Measurements from ENCODE around the gene FRMD4A. TPM values are rescaled to one million over a fixed set of nuclear protein-coding genes. Genes with fewer than 3 reads are reported as not detected.

FRMD4A gene
- total RNA-seq, 1 donor from 2014 or later: 33.3 TPM

DNA sequence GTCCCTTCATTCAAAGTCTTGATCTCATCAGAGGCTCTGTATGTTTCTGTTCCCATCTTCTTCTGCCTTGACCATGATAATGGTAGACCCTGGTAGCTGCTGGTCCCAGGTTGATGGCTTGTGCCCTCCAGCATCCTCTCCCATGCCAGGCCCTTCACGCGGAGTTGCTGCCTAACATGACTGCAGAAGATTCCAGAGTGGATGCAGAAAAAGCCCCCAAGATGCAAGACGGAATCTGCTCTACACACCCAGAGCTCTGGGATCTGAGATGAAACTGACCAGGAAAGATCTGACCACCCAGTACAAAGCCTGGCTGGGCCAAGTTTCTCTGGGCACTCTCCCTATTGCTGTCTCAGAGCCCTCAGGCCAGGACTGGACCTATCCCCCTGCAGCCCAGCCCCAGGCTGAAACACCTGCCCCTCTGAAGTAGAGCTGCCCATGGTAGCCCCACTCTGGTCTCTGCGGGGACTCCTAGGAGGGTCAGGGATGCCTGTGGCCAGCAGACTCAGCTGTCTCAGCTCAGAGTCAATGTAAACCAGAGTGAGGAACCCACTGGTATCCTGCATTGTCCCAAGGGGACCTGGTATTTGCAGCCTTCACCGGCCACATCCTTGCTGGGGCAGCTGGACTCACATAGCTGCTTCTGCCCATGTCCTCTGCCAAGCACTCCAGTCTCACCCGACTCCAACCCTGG lies 9.5 kb upstream of the FRMD4A start:
- DNase-seq: no peak

DNA sequence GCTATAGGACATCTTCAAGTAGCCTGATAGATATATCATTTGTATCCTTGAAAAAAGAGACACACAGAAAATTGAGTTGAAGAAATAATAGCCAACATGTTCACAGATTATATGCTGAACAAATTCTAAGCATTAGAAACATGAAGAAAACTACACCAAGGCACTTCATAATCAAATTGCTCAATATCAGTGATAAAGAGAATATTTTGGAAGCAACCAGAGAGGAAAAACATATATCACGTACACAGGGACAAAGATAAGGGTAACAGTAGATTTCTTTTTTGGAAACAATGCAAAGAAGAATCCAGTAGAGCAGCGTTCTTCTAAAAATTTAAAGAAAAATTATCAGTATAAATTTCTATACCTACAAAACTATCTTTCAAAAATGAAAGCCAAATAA lies 6.0 kb upstream of the FRMD4A start:
- DNase-seq: no peak

DNA sequence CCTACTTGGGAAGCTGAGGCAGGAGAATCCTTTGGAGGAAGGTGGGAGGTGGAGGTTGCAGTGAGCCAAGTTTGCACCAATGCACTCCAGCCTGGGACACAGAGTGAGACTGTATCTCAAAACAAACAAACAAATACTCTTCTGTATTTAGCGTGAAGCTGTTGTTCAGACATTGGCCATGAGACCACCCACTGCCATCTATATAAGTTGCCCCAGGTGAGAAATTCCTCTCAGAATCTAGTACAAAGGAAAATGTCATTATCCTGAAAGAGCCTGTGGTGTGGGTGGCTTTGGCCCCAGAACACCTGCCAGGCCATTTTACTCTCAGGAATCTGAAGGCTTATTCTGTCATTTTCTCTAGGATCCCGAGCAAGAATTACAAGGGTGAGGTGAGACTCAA lies 4.0 kb upstream of the FRMD4A start:
- DNase-seq: no peak

DNA sequence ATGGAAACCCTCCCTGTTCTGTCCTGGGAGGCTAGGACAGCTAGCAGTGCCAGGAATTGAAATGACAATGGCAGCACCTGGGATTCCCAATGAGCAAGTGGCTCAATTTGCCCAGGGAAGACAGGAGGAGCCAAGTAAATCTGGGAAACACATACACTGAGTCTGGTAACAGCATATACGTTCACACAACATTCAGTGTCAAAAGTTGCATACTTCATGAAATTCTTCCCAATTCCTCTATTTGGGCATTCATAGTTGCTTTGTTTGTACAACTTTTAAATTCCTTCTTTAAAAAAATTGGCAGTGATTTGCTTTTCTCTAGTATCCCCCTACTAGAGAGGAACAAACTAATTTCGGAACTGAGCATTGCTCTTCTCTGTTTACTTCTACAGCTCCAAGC lies 2.9 kb upstream of the FRMD4A start:
- no peak for DNase-seq

DNA sequence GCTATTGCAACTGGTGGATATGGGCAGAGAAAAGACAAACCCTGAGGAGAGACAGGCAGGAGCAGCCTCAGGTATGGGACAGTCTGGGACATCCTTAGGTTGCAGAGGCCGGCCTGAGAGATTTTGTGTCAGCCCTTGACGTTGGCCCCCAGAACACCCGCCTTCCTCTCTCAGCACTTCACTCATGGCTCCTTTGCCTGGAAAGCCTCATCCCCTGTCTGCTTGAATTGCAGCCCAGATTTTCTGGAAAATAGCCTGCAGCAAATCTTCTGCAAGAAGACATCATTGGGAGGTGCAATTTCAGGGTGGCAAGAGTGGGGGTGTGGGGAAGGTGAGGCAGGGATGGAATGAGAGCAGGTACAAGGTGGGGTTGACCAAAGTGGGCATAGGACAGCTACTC lies 2.2 kb upstream of the FRMD4A start:
- DNase-seq: no peak

DNA sequence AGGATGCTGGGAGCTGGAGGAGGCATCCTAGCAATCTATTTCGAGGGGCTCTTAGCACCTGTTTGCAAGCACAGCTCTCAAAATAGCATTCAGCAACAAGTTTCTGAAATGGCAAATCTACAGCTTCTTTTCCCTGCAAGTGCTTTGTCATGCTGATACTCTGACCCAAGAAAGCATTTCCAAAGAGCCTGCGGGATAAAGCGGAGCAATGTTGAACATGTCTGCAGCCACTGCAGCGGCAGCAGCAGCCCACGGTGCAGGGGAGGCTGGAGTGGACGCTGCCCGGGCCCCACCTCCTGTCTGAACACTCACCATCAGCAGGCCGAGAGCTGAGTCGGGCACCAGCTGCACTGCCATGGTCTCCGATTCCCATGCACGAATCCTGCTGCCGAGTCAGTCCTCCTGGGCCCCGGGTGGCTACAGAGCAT lies 964 bp downstream of the FRMD4A start:
- DNase-seq: no peak

DNA sequence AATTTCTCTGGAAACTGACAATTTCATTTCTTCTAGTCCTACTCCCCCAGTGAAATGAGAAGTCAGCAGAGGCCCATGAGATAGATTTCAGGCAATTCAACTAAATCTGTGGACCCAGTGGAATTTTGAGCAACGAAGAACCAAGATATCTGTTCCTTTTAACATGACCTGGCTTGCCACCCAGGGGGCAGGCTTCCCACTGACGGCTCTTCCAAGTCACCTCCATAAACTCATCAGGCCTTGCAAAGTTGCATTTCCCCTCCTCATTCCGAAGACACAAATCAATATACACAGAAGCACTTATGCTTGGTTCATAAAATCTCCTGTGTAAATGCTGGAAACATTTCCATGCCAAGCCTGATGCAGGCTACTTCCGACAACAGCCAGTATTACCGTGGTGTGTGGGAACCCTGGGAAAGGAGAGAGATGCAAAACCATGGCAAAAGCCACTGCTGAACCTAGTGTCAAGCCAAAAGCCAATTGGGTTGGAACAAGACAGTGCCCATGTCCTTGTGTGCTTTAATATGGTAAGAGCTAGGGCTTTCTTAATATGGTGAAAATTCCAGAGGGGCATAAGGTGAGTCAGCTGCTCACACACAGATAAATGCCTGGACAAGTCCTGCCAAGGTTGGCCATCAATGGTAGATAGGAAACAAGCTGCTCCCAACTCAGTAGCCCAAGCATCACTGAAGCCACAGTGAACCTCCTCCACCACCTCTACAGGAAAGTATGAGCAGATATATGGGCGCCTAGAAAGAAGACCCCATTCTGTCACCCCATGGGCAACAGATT lies 1.6 kb downstream of the FRMD4A start:
- DNase-seq: no peak

DNA sequence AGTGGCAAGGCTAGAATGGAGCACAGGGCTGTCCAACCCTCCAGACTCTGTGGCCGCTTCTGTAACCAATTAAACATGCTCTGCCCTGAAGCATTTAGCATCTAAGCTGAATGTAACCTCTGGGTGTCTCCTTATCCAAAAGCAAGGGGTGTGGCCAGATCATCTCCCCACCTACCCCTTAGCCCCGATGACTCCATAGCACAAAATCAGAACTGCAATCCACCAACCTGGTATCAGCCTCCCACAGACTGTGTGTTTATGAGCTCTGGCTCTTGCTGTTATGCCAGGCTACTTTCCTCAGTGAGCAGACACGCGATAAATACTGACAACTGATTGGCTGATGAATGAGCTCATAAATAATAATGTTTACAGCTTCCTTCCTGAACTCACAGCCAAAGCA lies 3.2 kb downstream of the FRMD4A start:
- DNase-seq: no peak

DNA sequence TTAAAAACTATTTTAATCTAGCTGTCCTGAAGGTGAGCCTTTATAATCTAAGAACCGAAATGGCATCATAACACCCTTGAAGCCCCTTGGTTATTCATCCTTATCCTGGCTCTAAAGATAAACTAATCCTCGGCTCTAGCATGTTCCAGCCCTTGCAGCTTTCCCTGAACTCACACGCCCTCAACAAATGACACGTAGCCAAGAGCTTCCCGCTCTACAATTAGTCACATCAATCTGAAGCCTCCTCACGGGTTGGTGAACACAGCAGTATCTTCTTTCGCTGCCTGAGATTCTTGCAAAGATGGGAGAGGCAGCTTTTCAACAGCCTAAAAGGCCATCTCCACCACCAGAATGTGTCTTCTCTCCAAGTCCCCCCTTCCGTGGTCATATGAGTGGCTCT lies 4.1 kb downstream of the FRMD4A start:
- DNase-seq: no peak

DNA sequence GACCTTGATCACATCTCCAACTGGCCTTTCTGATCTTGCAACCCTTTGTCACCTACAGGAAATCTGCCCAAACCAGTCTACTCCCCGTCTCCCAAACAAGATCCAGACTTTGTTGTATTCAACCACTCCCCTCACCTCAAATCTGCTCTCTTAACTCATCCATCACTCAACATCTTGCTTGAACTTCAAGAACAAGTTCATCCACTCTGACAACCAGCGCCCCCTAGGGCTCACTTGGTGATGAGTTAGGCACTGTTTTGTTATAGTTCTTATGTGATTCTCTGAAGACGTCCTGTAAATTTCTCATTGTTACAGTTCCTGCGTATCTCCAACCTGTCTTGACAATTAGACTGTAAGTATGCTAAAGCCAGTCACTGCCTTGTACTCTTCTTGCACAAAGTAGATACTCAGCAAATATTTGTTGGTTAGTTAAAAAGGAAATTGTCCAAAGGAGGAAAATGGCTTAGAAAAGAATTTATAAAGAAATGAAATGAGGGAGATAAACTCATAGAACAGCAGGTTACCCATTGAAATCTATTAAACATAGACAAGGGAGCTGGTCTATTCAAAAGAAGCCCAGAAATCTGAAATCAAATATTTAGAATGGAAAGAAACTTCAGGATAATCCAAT lies 5.3 kb downstream of the FRMD4A start:
- no peak for DNase-seq

DNA sequence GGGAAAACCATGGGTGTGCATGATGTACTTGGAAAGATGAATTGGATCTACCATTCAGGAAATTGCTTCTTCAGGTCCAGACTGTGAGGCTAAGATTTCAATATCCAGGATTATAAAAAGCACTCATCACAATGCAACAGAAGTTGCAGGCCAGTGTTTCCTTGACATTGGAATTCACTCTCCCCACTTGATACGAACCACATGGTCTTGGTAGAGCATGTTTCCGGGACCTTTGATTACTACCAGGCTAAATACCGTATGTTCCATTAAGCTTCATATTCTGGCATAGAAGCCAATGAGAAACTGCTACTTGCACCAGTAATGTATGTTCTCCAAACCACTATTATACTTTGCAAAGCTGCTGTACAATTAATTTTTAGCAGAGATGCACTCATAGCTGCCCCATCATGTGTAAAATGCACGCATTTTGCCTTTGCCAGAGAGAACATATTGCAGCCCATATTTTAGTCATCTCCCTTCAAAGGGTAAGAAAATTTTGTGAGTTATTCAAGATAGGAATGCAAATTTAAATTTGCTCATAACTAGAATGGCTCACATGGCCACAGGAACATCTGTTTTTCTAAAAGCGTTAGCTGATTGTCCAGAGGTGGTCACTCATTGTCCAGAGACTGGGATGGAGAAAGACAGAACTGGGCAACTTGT lies 8.1 kb downstream of the FRMD4A start:
- DNase-seq: peak; percentile 42

DNA sequence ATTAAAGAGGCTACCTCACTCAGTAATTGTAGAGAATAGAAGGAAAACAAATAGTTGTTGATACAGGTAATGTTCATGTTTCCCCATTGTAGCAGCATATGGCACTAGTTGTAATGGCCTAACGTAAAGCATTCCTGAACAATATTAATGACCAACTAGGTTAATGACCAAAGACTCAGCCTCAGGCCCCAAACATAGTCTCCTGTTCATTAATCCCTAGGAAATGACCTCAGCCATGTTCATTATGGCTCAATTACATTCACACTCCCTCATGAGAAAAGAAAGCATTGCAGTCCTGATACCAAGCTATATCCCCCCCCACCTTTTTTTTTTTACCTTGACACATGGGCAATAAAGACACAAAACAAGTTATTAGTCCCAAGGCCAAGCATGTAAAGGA lies 12.7 kb downstream of the FRMD4A start:
- DNase-seq: no peak

DNA sequence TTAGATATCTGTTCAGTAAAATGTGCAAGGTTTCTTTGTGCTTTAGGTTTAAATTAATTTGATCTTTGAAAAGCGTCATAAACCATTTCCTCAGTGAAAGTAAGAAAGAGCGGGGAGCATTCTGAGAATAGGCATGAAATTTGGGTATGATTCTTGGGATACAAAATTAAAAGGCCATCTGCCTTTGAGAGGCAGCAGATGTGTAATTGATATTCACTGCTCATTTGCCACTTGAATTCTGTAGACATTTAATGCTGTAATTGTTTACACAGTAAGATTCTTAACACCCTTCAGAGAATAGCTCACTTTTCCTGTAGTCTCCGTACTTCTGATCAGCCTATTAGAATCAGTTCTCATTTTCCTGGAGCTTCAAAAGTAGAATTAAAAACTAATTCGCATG lies 18.7 kb downstream of the FRMD4A start:
- DNase-seq: no peak

DNA sequence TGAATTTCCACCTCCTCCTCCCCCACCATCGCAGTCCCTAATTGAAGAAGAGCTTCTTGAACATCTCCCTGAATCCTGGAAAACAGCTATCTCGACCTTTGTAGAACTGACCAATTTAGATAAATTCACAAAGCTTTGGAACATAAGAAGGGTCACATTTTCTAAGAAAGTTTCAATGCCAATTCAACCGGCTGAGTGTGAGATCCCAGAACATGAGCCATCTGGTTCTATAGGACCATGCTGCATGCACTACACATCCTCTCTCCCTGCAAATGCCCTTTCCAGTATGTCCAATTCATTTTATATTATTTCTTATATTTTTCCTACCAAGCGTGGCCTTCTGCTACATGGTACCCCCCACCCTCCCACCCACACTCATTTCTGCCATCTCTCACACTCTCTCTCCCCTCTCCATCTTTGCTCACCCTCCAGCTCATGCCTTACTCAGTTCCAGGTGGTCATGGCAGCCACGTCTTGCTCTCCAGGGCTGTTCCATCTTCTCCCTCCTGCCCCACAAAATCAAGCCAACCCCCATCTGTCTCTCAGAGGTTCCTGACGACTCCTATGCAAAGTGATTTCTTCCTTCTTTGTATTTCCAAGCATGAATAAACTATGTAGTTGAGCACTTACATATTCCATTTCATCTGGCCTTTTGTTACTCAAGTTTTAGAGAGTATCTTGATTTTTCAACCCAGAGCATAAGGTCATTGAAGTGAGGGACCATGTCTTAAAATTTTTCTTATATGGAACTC lies 19.3 kb downstream of the FRMD4A start:
- DNase-seq: no peak

DNA sequence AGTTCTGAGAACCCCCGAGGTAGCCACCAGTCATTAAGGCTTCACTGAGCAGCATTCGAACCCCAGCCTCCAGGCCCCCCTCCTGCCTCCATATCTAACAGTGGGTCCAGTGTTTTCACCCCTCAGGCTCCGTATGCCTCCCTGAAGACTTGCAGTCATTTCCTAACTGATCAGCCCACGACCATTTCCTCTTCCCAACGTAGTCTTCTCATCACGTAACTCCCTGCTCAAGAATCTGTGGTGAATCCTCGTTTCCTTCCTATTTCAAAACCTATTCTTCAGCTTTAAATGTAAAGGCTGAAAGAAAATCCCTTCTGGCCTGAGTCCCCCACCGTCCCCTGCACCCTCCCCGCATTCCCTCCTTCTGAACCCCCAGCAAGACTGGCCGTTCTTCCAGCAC lies 21.1 kb downstream of the FRMD4A start:
- DNase-seq: no peak

DNA sequence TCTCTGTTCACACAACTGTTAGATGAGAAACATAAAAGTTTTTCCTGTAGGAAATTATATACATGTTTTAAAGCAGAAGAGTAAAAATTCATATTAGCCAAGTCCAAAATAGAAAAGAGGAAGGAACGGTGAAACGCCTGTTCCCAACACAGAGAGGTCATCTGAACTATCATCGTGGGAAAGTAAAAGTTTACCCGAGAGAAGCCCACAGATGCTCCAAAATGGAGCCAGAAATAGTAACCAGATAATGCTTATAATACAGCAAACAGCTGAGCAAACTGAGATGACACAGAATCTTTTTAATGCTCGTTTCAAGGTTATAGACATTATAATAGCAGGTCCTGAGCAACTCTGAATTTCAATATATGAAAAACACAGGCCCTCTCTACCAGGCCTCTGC lies 24.5 kb downstream of the FRMD4A start:
- DNase-seq: no peak

DNA sequence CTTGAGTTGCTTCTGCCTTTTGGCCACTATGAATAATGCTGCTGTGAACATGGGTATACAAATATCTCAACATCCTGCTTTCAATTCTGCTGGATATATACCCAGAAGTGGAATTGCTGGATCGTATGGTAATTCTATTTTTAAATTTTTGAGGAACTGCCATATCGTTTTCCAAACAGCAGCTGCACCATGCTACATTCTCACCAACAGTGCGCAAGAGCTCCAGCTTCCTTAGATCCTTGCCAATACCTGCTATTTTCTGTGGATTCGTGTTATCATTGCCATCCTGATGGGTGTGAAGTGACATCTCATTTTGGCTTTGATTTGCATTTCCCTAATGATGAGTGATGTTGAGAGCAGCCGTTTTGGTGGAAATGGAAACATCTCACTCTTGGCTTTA lies 26.7 kb downstream of the FRMD4A start:
- DNase-seq: no peak

DNA sequence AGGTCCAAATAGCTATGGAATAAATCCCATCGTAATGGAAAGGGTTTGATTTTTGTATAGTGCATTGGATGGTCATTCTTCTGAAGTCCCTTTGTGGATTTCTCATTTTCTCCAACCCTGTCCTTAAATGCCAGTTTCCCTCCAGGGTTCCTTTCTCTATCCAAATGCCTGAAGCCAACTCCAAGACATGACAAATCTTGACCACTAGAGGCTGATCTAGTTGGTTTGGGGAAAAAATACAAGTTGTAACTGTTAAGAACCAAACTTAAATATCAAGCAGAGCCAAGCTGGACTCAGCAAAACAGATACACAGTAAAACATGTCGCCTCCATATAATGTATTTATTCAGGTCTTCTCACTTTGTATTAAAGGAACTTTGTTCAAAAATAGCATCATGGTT lies 28.7 kb downstream of the FRMD4A start:
- no peak for DNase-seq

DNA sequence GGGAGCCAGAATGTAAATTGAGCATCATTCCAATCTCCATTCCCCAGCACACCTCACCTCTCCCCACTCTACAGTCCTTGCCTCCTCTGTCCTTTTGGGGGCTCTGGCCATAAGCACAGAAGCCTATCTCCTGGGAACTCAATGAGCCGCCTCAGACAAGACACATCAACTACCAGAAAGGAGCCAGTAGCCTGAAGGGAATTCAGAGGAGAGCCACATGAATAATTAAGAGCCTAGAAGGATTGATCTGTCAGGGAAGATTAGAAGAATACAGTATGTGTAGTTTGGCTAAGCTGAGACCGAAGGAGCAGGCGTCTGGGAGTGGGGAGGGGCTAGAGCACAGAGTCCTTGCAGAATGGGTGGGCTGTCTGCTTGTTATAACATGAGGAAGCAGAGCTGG lies 31.2 kb downstream of the FRMD4A start:
- no peak for DNase-seq

DNA sequence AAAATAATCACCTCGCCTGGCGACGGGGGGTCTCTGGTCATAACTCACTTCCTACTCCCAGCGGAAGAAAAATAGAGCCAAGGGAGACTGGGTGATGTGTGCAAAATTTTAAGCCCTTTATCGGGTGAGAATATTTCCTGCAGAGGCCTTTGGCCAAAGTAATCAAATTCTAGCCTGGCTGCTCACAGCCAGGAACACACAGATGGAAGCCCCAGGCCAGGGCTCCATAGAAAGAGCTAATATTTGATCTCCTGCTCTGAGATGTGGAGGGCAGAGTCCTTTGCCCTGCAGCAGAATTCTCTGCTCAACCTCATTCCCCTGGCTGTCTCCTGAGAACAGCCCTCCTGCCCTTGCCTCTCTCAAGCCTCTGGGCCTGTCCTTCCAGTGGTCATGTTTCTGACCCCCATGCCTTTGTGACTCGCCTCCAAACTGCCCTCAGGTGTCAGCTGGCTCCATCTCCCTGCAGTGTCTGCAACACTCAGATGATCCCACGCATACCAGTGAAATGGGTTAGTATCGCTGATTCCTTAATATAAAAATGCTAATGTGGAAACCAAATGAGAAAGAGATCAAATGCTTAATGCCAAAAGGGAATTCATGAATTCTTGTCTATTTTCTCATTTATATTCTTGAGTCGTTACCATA lies 34.5 kb downstream of the FRMD4A start:
- no peak for DNase-seq

DNA sequence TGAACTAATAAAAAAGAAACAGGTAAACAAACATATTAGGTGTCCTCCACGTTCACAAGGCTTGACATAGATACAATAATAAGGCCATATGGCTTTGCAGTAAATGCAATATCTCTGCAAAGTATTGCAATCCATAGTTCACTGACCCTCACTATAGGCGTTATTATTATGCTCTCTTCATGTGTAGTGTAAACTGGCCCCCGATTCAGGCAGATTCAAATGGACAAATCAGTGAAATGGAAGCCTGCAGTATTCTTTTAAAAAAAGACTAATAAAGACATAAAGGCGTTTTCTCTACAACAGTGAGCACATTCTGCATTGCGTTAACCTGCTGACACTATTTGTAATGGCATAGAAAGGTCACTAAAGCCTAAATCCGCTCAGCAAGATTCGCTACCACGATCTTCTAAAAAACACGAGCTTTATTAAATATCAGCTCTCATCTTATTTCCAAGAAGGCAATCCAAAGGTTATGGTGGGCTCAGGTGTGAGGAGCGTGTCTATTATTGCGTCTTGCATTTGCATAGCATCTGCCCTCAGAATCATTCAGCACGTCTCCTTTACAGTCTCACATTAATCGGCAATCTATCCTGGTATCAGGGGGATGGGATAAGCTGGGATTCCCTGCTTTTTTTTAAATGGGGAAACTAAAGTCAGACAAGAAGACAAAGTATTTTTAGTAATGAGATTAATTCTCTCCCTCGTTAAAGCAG lies 36.2 kb downstream of the FRMD4A start:
- no peak for DNase-seq

Measured in skin of body (tissue), 2 donors.